GM19351 (cell line): ENCODE data around the gene PIP4K2A.
A peak's percentile ranks its signal among the peaks of the same experiment; 100 is the strongest.

ENCODE experiments used
- ATAC-seq: cut with Tn5 transposase; IDR thresholded peaks from one replicate; pipeline ENCODE4 v1.9.1; 2021; ENCODE audit warnings: mild to moderate bottlenecking, moderate library complexity; ENCODE audit not compliant: unreplicated experiment

Gene PIP4K2A

GRCh38 chr10:22623633-22624253, 90.6 kb downstream of the PIP4K2A start:
- no peak for ATAC-seq

- ATAC-seq = no peak
Measured at GRCh38 chr10:22622242-22622806, 92.1 kb downstream of the PIP4K2A start.

GRCh38 chr10:22621726-22622125, 92.7 kb downstream of the PIP4K2A start:
- no peak for ATAC-seq

DNA sequence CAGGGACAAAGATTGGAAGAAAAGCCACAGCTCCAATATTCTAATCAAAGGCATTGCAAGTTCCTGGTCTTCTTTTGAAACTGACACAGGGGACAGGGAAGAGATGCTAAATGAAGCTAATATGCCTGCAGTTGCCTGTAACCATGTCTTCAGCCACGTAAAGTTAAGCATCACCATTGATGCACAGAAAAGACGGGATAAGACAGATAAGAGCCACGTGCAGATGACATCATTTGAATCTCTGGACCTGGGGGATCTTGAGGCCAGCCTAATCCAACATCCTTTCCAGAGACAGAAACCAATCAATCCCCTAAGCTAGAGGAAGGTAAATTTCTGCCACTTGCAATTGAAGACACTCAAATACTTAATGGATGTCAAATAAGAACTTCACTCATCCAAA, 93.4 kb downstream of the PIP4K2A start:
- no peak for ATAC-seq

- no peak for ATAC-seq
Measured at GRCh38 chr10:22620140-22620857, 94.1 kb downstream of the PIP4K2A start.

- ATAC-seq = no peak
Measured at GRCh38 chr10:22619101-22619500, 95.3 kb downstream of the PIP4K2A start.

DNA sequence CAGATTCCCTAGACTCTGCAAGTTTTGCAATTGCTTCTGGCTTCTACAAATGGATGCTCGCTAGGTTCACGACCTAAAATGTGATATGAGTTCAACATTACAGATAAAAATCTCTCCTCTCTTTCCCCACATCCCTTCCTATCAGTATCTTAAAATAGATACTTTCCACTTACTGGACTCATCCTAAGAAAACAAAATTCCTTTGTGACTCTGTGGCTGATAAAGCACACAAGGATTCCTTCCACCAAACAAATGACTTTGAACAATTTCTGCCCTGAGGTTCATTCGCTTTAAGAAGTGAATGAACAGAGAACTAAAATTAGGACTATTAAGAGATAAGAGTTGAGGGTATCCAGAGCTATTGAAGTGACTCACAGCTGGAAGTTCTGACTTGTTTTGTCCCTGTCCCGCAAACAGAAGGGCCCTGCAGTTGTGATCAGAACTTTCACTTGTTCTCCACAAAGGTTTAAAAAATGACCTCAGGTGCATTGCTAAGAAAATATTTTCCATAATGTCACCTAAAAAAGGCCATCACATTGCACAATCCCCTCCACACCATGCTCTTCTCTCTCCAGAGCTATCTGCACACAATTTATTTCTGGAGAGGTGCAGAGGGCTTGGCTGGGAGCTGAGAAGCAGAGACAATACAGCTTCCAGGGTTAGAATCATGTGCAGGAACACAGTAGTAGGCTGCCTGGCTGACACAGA, 96.1 kb downstream of the PIP4K2A start:
- peak; percentile 33 for ATAC-seq

DNA sequence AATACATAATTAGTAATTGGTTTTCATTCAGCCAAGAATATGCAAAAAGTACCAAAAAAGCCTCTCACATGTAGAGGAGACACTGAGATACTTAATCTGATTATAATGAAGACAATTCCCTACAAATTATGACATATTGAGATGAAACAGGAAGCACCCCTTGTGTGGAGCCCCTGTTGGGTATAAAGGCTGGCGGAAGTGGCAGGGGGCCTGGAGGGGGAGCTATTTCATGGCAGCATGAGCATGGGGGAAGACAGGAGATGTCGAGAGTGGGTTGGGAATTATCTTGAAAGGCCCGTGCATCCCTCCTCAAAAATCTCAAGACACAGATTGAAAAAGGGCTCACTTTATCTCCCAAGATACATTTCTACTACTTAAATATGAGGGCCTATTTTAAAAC, 96.9 kb downstream of the PIP4K2A start:
- no peak for ATAC-seq

GRCh38 chr10:22617051-22617450, 97.3 kb downstream of the PIP4K2A start:
- ATAC-seq = no peak

GRCh38 chr10:22615819-22616499, 98.4 kb downstream of the PIP4K2A start:
- peak; percentile 78 for ATAC-seq

GRCh38 chr10:22615101-22615500, 99.3 kb downstream of the PIP4K2A start:
- no peak for ATAC-seq

- no peak for ATAC-seq
Measured at GRCh38 chr10:22613011-22613410, 101.4 kb downstream of the PIP4K2A start.

DNA sequence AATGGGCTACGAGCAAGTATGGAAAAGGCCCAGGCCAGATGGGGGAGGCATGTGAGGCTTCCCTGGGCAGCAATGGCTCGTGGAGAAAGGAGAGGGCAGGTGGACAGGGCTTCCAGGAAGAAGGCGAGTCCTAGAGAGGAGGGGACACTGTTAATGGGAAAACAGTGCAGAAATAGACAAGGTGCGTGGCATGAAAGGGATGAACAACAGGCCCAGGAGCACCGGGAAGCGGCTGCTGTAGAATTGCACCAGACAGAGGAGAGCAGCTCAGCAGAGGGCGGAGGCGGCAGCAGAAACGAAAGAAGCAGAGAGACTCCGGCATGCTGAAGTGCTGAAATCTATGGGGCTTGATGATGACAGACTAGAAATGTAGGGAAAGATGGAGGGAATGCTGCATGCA, 102.1 kb downstream of the PIP4K2A start:
- no peak for ATAC-seq

GRCh38 chr10:22611425-22612115, 102.8 kb downstream of the PIP4K2A start:
- ATAC-seq = peak; percentile 46

- ATAC-seq = no peak
Measured at GRCh38 chr10:22610610-22611009, 103.8 kb downstream of the PIP4K2A start.

DNA sequence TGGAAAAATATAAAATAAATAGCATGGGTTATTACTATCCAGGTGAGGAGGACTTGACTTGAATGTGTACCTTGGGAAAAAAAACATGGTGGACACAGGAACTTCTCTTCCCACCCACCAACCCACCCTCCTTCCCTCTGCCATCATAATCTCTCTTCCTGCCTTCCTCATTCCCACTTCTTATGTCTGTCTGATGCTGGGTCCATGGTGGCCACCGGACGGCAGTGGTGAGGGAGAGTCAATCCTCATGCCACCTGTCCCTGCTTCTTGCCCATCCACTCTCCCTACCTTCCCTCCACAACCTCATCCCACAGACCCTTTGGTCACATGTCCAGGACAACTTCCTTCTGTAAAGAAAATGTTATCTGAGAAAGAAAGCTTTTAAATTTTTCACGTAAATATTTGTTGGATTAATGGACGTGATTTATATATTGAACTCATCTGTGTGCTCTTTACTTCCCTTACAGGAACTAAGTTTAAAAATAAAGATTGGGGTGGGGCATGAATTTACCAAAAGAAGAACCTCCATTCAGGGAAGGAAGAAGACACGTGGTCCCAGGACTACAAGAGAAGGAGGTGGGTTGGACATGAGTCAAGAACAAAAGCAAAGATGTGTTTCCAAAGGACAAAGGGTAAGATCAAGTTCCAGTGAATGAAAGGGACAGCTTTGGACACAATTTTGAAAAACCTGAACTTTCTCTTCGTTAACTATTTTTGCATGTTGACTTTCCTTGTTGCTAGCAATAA, 104.5 kb downstream of the PIP4K2A start:
- no peak for ATAC-seq

DNA sequence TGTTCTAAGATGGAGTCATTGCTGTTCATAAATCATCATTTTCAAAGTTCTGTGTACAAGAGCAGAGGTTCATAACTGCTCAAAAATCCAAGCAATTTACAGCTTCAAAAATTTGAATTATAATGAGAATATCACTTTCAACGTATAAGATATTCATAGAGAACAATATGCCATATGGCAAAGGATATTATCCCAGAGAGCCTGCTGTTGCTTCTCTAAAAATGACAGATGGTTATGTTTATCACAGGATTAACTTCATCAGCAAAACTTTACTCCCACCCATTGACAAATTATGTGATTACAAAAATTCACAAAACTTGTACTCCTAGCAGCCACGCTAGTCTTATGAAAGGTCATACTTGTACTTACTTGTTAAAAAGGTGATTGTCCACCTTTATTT, 105.1 kb downstream of the PIP4K2A start:
- no peak for ATAC-seq

GRCh38 chr10:22607261-22607660, 107.1 kb downstream of the PIP4K2A start:
- ATAC-seq = no peak

DNA sequence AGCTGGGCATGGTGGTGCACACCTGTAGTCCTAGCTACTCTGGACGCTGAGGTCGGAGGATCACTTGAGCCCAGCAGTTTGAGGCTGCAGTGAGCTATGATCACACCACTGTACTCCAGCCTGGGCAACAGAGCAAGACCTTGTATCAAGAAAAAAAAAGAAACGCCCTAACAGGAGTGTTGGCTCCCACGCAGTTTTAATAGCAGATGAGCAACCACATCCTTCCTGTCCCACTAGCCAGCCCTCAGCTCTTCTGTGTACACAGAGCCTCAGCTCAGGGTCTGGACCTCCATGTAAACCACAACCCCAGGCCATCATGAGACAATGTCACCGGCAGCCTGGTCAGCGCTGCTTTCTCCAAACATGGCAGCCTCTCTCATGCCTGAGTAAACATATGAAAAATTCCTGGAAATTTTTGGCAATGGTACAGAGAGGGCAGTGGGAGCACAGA, 108.2 kb downstream of the PIP4K2A start:
- peak; percentile 96 for ATAC-seq

- ATAC-seq = peak; percentile 19
Measured at GRCh38 chr10:22605168-22605567, 109.2 kb downstream of the PIP4K2A start.
